ENCODE measurements around the gene COL18A1. TPM values are rescaled to one million over a fixed set of nuclear protein-coding genes. Genes with fewer than 3 reads are reported as not detected.

Gene COL18A1
- total and polyA plus RNA-seq, 9 of the 15 experiments (the other 6 are each of a cell fraction or from before 2014, with no cell fraction given) = 0.14 to 16.4 (median 2.0) TPM

- H3K4me1 ChIP-seq (replicated peaks in 1 of 2; ENCODE audit: control insufficient read depth in 2 of 2, insufficient read depth in 2 of 2, low read length in 2 of 2) = peaks cover 0 to 48% of the 10 kb centered on the region in 2 experiments; a peak in 3 of 5 replicates
- H3K9me3 ChIP-seq (replicated peaks; ENCODE audit: control insufficient read depth, insufficient read depth, low read depth, low read length) = no peaks in the 10 kb centered on the region
- BruUV-seq (replicated peaks) = no TSS peak
- CTCF ChIA-PET (ENCODE audit: low intra/inter-chr PET ratio) = no interaction called here
- peaks cover 3% of the 10 kb centered on the region for H3K9me1 ChIP-seq (ENCODE audit: control insufficient read depth, insufficient read depth, low read length)
- no peaks in the 10 kb centered on the region for H3K79me2 ChIP-seq (ENCODE audit: control insufficient read depth, insufficient read depth, low read length)
- peaks cover 58% of the 10 kb centered on the region for H4K20me1 ChIP-seq (replicated peaks; ENCODE audit: control insufficient read depth, insufficient read depth, low read length)
- TF ChIP-seq FOSL1 (tag; conservative IDR thresholded peaks at IDR 0.05) (no peak), SRSF7 (optimal IDR thresholded peaks at IDR 0.05; ENCODE audit: low read depth, low read length) (no peak), ZFP36 (IDR thresholded peaks at IDR 0.05; ENCODE audit: low read depth, low read length, partially characterized antibody) (no peak), RNF2 (IDR thresholded peaks at IDR 0.05) (no peak), SRSF3 (IDR thresholded peaks at IDR 0.05; ENCODE audit: insufficient read depth, low read length) (no peak), ZNF830 (CRISPR knock-in tag; IDR thresholded peaks at IDR 0.05) (no peak), ARID1B (IDR thresholded peaks at IDR 0.05) (no peak), NBN (IDR thresholded peaks at IDR 0.05; ENCODE audit: low read depth) (no peak), ZNF24 (IDR thresholded peaks at IDR 0.05) (no peak), ZBTB33 (CRISPR knock-in tag; IDR thresholded peaks at IDR 0.05) (no peak), HNRNPLL (IDR thresholded peaks at IDR 0.05; ENCODE audit: low read depth, low read length, poor library complexity, severe bottlenecking) (no peak)
- ATAC-seq = no peak
- H2AFZ ChIP-seq (ENCODE audit: low read depth, low read length) = no peak overlapping the region
- POLR2A ChIA-PET = interaction anchor here (1.0 to 1.4 kb wide), 2 partner anchors 9 to 13 kb away, joined by 3 read pairs; no protein-coding TSS in a partner anchor
- no peak for FAIRE-seq
- no peak for DNase-seq (ENCODE audit: extremely low read depth in 1 of 4, low spot score in 3 of 4)
- in situ Hi-C loops (cut with MboI) (loop anchor here (5.0 kb wide), 1 partner anchor 348 kb away; no protein-coding TSS in a partner anchor), intact Hi-C loops (cut with micrococcal nuclease) (no loop called here)
- no peak overlapping the region for H3K27ac ChIP-seq (ENCODE audit: extremely low read depth, low read depth, low read length)
- WGBS (ENCODE audit: insufficient coverage, low coverage, missing lambda C conversion rate) = 10% methylated on average over 5 of the region's 5 CpGs
- peaks cover 12 to 43% of the 10 kb centered on the region in 2 experiments; a peak in 4 of 5 replicates for H3K27me3 ChIP-seq (ENCODE audit: control insufficient read depth in 2 of 2, insufficient read depth in 2 of 2, low read length in 2 of 2)
- H3K9ac ChIP-seq (ENCODE audit: insufficient read depth in 1 of 2, low read depth in 2 of 2, low read length in 2 of 2) = no peak overlapping the region
- no peaks in the 10 kb centered on the region for H3K36me3 ChIP-seq (ENCODE audit: control insufficient read depth, insufficient read depth, low read length)
- no peak overlapping the region for H3K4me3 ChIP-seq
- no peak overlapping the region for H3K4me2 ChIP-seq (ENCODE audit: insufficient read depth, low read length)
Observed at GRCh38 chr21:45464309-45464708, 59.3 kb downstream of the COL18A1 start.
